Fibroblast of mammary gland (primary cell): ENCODE results near the gene PACS2.

Experiments
- DNase-seq: peaks from one replicate; pipeline ENCODE4 v3.0.0-alpha.2; 2010; ENCODE audit warnings: low read depth
- H3K4me3 ChIP-seq: 2 replicates; pipeline ENCODE4 v1.5.1; 2011; ENCODE audit warnings: low read depth, mild to moderate bottlenecking, low read length, moderate library complexity; ENCODE audit not compliant: control insufficient read depth
- CTCF ChIP-seq: conservative IDR thresholded peaks from 2 replicates; pipeline ENCODE4 v1.5.1; 2011; ENCODE audit warnings: low read depth, low read length, inconsistent platforms; ENCODE audit not compliant: control insufficient read depth, insufficient read depth

The PACS2 gene

GRCh38 chr14:105416671-105417070 lies 102.1 kb downstream of the PACS2 start:
- H3K4me3 ChIP-seq: no peak overlapping the region

GRCh38 chr14:105417690-105418121 lies 103.2 kb downstream of the PACS2 start:
- no peak overlapping the region for H3K4me3 ChIP-seq
- no peak for TF ChIP-seq CTCF
- no peak for DNase-seq

More at GRCh38 chr14:105416671-105417070, 102.1 kb downstream of the PACS2 start:
- no peak for TF ChIP-seq CTCF
- no peak for DNase-seq

GRCh38 chr14:105418269-105419194 lies 104.0 kb downstream of the PACS2 start:
- peak overlapping the region; percentile 54 for H3K4me3 ChIP-seq
- no peak for DNase-seq
- no peak for TF ChIP-seq CTCF

- TF ChIP-seq CTCF: no peak
These were observed 104.9 kb downstream of the PACS2 start, which contains the start of gene MTA1 for GRCh38 chr14:105419195-105420091. Gene MTA1, plus strand, starts transcription at chr14:105419827. Its CDS starts 209 bp downstream, at chr14:105420036.

GRCh38 chr14:105420101-105420973 lies 105.8 kb downstream of the PACS2 start:
- DNase-seq: no peak
- TF ChIP-seq CTCF: no peak

More at GRCh38 chr14:105419195-105420091, 104.9 kb downstream of the PACS2 start, which contains the start of gene MTA1:
- H3K4me3 ChIP-seq: peak within 1 kb of the TSS; percentile 79
- DNase-seq: no peak

GRCh38 chr14:105420974-105421674 lies 106.6 kb downstream of the PACS2 start:
- no peak for TF ChIP-seq CTCF
- DNase-seq: no peak
- H3K4me3 ChIP-seq: peak overlapping the region; percentile 79

More at GRCh38 chr14:105420101-105420973, 105.8 kb downstream of the PACS2 start:
- peak overlapping the region; percentile 79 for H3K4me3 ChIP-seq
